HepG2 (cell line): ENCODE data around the gene PEAK1.

Source experiments
- HOXA5 ChIP-seq: sonication (generic); formaldehyde crosslinking; IDR thresholded peaks from 2 replicates; pipeline ENCODE4 v1.4.0; 2020; ENCODE audit warnings: missing genetic modification reagents
- KLF9 ChIP-seq: IDR thresholded peaks from 2 replicates; pipeline ENCODE4 v1.6.1; 2016; ENCODE audit warnings: low read depth

DNA sequence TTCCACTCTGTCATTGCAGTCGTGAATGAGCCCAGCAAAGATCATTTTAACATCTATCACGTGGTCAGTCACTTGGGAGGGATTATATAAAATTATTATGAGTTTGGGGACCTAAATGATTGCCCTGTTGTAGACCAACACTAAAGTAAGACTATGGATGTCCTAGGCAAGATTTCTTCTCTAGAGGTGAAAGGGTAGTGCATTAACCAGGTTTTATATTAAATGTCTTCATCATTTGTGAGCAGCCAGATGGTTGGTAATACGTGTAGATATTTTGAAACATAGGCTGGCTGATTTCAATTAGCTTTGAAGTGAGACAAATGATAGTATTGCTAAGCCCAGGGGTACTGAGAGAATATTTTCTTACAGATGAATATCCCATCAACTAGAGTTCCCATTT is 198.7 kb downstream of the PEAK1 start:
- no peak for TF ChIP-seq HOXA5 (CRISPR knock-in tag)
- no peak for TF ChIP-seq KLF9
